Measurements from ENCODE around the gene ADAM12.

DNA sequence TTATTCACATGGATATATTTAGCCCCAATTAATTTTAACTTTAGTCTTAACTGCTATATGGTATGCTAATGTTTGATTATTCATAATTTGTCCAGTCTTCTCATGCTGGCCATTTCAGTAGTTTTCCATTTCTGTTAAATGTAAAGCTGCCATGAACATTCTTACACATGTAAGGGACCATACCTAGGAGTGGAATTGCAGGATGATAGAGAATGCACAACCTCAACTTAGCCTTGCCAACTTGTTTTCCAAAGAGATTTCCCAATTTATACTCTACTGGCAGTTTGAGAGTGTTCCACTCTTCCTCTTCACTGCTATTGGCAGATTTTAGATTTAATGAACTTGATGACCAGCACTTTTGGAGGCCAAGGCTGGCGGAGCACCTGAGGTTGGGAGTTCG lies 423.7 kb downstream of the ADAM12 start:
- TF ChIP-seq SRF (IDR thresholded peaks at IDR 0.05; ENCODE audit: low read depth) (no peak), POLR2A (IDR thresholded peaks at IDR 0.05; ENCODE audit: borderline replicate concordance, extremely low read depth, insufficient read depth, insufficient read length) (no peak), EZH2phosphoT487 (IDR thresholded peaks at IDR 0.05; ENCODE audit: borderline replicate concordance) (no peak), CEBPB (IDR thresholded peaks at IDR 0.05; ENCODE audit: low read depth) (no peak), CTCF (IDR thresholded peaks at IDR 0.05 in 2 of 3, conservative IDR thresholded peaks at IDR 0.05 in 1 of 3; ENCODE audit: borderline replicate concordance in 1 of 3, insufficient read depth in 1 of 3, low read depth in 2 of 3, low read length in 2 of 3) (no peak), RAD21 (IDR thresholded peaks at IDR 0.05; ENCODE audit: low read depth) (no peak)
